PC-9 (cell line): Measurements from ENCODE around the gene RNU6-1. TPM values are rescaled to one million over a fixed set of nuclear protein-coding genes. Genes with fewer than 3 reads are reported as not detected.

Experiments used
- BruUV-seq: library from RNA; stranded (reverse); fragments of 400-500 nt; replicated peaks from 2 replicates; lab custom pipeline; 2021; lab: Mats Ljungman, UMichigan
- CTCF ChIA-PET: fragments of 300-600 bp; sonication (Branson Sonifier 250); formaldehyde crosslinking; loops from one replicate; lab custom pipeline; 2022; ENCODE audit warnings: antibody characterized with exemption; lab: Charles Lee
- POLR2A ChIA-PET: fragments of 300-600 bp; sonication (Branson Sonifier 250); formaldehyde crosslinking; loops from one replicate; lab custom pipeline; 2022; ENCODE audit warnings: antibody characterized with exemption; ENCODE audit not compliant: unreplicated experiment; lab: Charles Lee
- DNase-seq, 2 experiments: peaks; one replicate each; pipeline versions ENCODE4 v3.0.0 to v3.0.0-alpha.2; 2015 to 2022; ENCODE audit warnings: mixed read lengths in 1 of 2
- H2AFZ ChIP-seq: fragments of 200-600 bp; sonication (generic); 2 replicates; pipeline ENCODE4 v1.8.1; 2017; ENCODE audit warnings: antibody characterized with exemption
- H3F3A ChIP-seq: fragments of 200-600 bp; sonication (generic); 2 replicates; pipeline ENCODE4 v1.8.1; 2017; ENCODE audit warnings: antibody characterized with exemption, mild to moderate bottlenecking, low read depth; ENCODE audit not compliant: insufficient read depth
- H3K27ac ChIP-seq: fragments of 200-600 bp; sonication (generic); 2 replicates; pipeline ENCODE4 v1.6.1; 2016; ENCODE audit warnings: mixed run types
- H3K27me3 ChIP-seq: fragments of 200-600 bp; sonication (generic); 2 replicates; pipeline ENCODE4 v1.6.1; 2016; ENCODE audit warnings: low read depth, mixed run types; ENCODE audit not compliant: insufficient read depth
- H3K36me3 ChIP-seq: fragments of 200-600 bp; sonication (generic); 2 replicates; pipeline ENCODE4 v1.6.1; 2016; ENCODE audit warnings: low read depth, mixed run types
- H3K4me1 ChIP-seq: fragments of 200-600 bp; sonication (generic); replicated peaks from 2 replicates; pipeline ENCODE4 v1.6.1; 2016; ENCODE audit warnings: mixed run types; ENCODE audit not compliant: insufficient read depth
- H3K4me2 ChIP-seq: fragments of 200-600 bp; sonication (generic); 2 replicates; pipeline ENCODE4 v1.6.1; 2017; ENCODE audit warnings: mixed run types
- H3K4me3 ChIP-seq: fragments of 200-600 bp; sonication (generic); 2 replicates; pipeline ENCODE4 v1.6.1; 2016; ENCODE audit warnings: mixed run types
- H3K79me2 ChIP-seq: fragments of 200-600 bp; sonication (generic); 2 replicates; pipeline ENCODE4 v1.6.1; 2017; ENCODE audit warnings: low read depth, mixed run types
- H3K9me2 ChIP-seq: fragments of 200-600 bp; sonication (generic); 2 replicates; pipeline ENCODE4 v1.8.1; 2017; ENCODE audit warnings: mild to moderate bottlenecking; ENCODE audit not compliant: insufficient read depth
- H3K9me3 ChIP-seq: fragments of 200-600 bp; sonication (generic); 2 replicates; pipeline ENCODE4 v1.8.1; 2016; ENCODE audit warnings: low read depth; ENCODE audit not compliant: insufficient read depth
- H4K20me1 ChIP-seq: fragments of 200-600 bp; sonication (generic); 2 replicates; pipeline ENCODE4 v1.8.1; 2017; ENCODE audit not compliant: insufficient read depth
- CTCF ChIP-seq: fragments of 200-600 bp; sonication (generic); conservative IDR thresholded peaks from 2 replicates; pipeline ENCODE4 v1.6.1; 2017; ENCODE audit warnings: mixed run types, antibody characterized with exemption, mild to moderate bottlenecking, moderate library complexity
- EZH2 ChIP-seq: fragments of 200-600 bp; sonication (generic); IDR thresholded peaks from 2 replicates; pipeline ENCODE4 v1.8.0; 2017; ENCODE audit warnings: antibody characterized with exemption, low read depth
- intact Hi-C: fragments of 100-400 bp; cut with micrococcal nuclease; formaldehyde crosslinking; loops from one replicate; pipeline ENCODE4 v1.10.0; 2022; ENCODE audit not compliant: unreplicated experiment
- total RNA-seq: library from RNA; stranded (reverse); gene quantifications from 2 replicates; pipeline ENCODE4 v1.2.3, GENCODE V29; 2021

Gene RNU6-1
- total RNA-seq, 1 experiment from 2014 or later, result not detected

GRCh38 chr15:67855842-67856241, 16.0 kb upstream of the RNU6-1 start:
- Histone ChIP-seq H3K4me2 (no peak overlapping the region), H3K4me1 (no peaks in the 10 kb centered on the region), H3K79me2 (no peaks in the 10 kb centered on the region), H3K4me3 (no peak overlapping the region), H3K27ac (no peak overlapping the region), H2AFZ (no peak overlapping the region), H3F3A (no peaks in the 10 kb centered on the region; the same call in 1 of the 2 replicates), H3K9me3 (no peaks in the 10 kb centered on the region), H3K9me2 (no peaks in the 10 kb centered on the region), H3K36me3 (no peaks in the 10 kb centered on the region), H4K20me1 (no peaks in the 10 kb centered on the region), H3K27me3 (no peaks in the 10 kb centered on the region)
- CTCF ChIA-PET, result no interaction called here
- intact Hi-C loops, result no loop called here
- TF ChIP-seq CTCF (no peak), EZH2 (no peak)
- no peak for DNase-seq
- BruUV-seq, result no TSS peak
- POLR2A ChIA-PET, result no interaction called here

- CTCF ChIA-PET, result no interaction called here
- Histone ChIP-seq H3K9me3 (no peaks in the 10 kb centered on the region), H3K4me3 (no peak overlapping the region), H3K9me2 (no peaks in the 10 kb centered on the region), H3K4me1 (no peaks in the 10 kb centered on the region), H3K4me2 (no peak overlapping the region), H4K20me1 (no peaks in the 10 kb centered on the region), H2AFZ (no peak overlapping the region), H3F3A (no peaks in the 10 kb centered on the region; the same call in 1 of the 2 replicates), H3K27ac (no peak overlapping the region), H3K79me2 (no peaks in the 10 kb centered on the region), H3K36me3 (no peaks in the 10 kb centered on the region), H3K27me3 (no peaks in the 10 kb centered on the region)
- TF ChIP-seq EZH2 (no peak), CTCF (no peak)
- BruUV-seq, result no TSS peak
- no peak for DNase-seq
- intact Hi-C loops, result no loop called here
- POLR2A ChIA-PET, result no interaction called here
These were observed 14.5 kb upstream of the RNU6-1 start for GRCh38 chr15:67854358-67854757.

- Histone ChIP-seq H2AFZ (no peak overlapping the region), H3K27me3 (no peaks in the 10 kb centered on the region), H3K9me3 (no peaks in the 10 kb centered on the region), H3K79me2 (no peaks in the 10 kb centered on the region), H3K4me3 (no peak overlapping the region), H3K4me2 (no peak overlapping the region), H3F3A (no peaks in the 10 kb centered on the region; the same call in 1 of the 2 replicates), H3K9me2 (no peaks in the 10 kb centered on the region), H3K4me1 (no peaks in the 10 kb centered on the region), H3K27ac (no peak overlapping the region), H4K20me1 (no peaks in the 10 kb centered on the region), H3K36me3 (no peaks in the 10 kb centered on the region)
- no peak for DNase-seq
- no TSS peak for BruUV-seq
- intact Hi-C loops, result no loop called here
- CTCF ChIA-PET, result no interaction called here
- POLR2A ChIA-PET, result no interaction called here
- TF ChIP-seq EZH2, result no peak
- TF ChIP-seq CTCF, result no peak
These were observed 13.6 kb upstream of the RNU6-1 start for GRCh38 chr15:67853454-67853853.
